Activated naive CD4-positive, alpha-beta T cell treated with anti-CD3 and anti-CD28 coated beads, Interleukin-2, amount 50 U/mL, for 16 hours (primary cell): ENCODE data around the gene ARX.

ENCODE experiments used
- DNase-seq: peaks from one replicate; pipeline ENCODE4 v3.0.0-alpha.2; 2020

Gene ARX

GRCh38 chrX:24996096-24996709 is 19.6 kb downstream of the ARX start:
- DNase-seq = no peak

- no peak for DNase-seq
These were observed 21.9 kb downstream of the ARX start for GRCh38 chrX:24993879-24994278.

- DNase-seq = no peak
These were observed 25.2 kb downstream of the ARX start for GRCh38 chrX:24990535-24990934.

GRCh38 chrX:24988314-24988713 is 27.5 kb downstream of the ARX start:
- DNase-seq = no peak

GRCh38 chrX:24987731-24988130 is 28.0 kb downstream of the ARX start:
- DNase-seq = no peak

- DNase-seq = no peak
These were observed 30.6 kb downstream of the ARX start for GRCh38 chrX:24985120-24985519.

- DNase-seq = no peak
These were observed 31.8 kb downstream of the ARX start for GRCh38 chrX:24983931-24984330.

- DNase-seq = no peak
These were observed 33.3 kb downstream of the ARX start for GRCh38 chrX:24982306-24982965.

- DNase-seq = no peak
These were observed 34.7 kb downstream of the ARX start for GRCh38 chrX:24981030-24981429.

- DNase-seq = no peak
These were observed 36.7 kb downstream of the ARX start for GRCh38 chrX:24979081-24979480.

GRCh38 chrX:24969812-24970211 is 46.0 kb downstream of the ARX start:
- DNase-seq = no peak

- DNase-seq = no peak
These were observed 50.4 kb downstream of the ARX start for GRCh38 chrX:24965372-24965771.

GRCh38 chrX:24963823-24964222 is 51.9 kb downstream of the ARX start:
- DNase-seq = no peak

GRCh38 chrX:24961809-24962208 is 54.0 kb downstream of the ARX start:
- no peak for DNase-seq

- no peak for DNase-seq
These were observed 58.9 kb downstream of the ARX start for GRCh38 chrX:24956828-24957227.

- no peak for DNase-seq
These were observed 60.3 kb downstream of the ARX start for GRCh38 chrX:24955372-24955930.

- DNase-seq = no peak
These were observed 61.0 kb downstream of the ARX start for GRCh38 chrX:24954732-24955131.
